Retina (tissue), 1 donor: ENCODE data around the gene RHOJ.
"Not testable (repeated sequence)": the region's sequence is repeated elsewhere in the genome, so short reads cannot be mapped to it uniquely, and the experiment has no call there.

ENCODE experiments used
- DNase-seq: peaks from one replicate; pipeline ENCODE4 v3.0.0-alpha.2; 2016

The RHOJ gene

GRCh38 chr14:63300854-63301253 is 96.6 kb downstream of the RHOJ start:
- DNase-seq, result no peak

GRCh38 chr14:63301891-63302534 is 97.8 kb downstream of the RHOJ start:
- DNase-seq, result no peak

- not testable (repeated sequence) for DNase-seq
Observed at GRCh38 chr14:63304429-63304828, 100.2 kb downstream of the RHOJ start.

- no peak for DNase-seq
Observed at GRCh38 chr14:63308723-63309317, 104.6 kb downstream of the RHOJ start.

GRCh38 chr14:63318835-63319234 is 114.6 kb downstream of the RHOJ start, which contains the start of gene GPHB5:
TSS of gene GPHB5 (minus strand) at chr14:63318935. CDS start at chr14:63317849, 1,086 bp downstream.
- DNase-seq, result no peak

GRCh38 chr14:63322472-63322871 is 118.2 kb downstream of the RHOJ start:
- no peak for DNase-seq

- DNase-seq, result no peak
Observed at GRCh38 chr14:63322897-63323573, 118.8 kb downstream of the RHOJ start.

GRCh38 chr14:63326840-63327239 is 122.6 kb downstream of the RHOJ start:
- peak; percentile 28 for DNase-seq

GRCh38 chr14:63328787-63329737 is 124.8 kb downstream of the RHOJ start:
- no peak for DNase-seq

- DNase-seq, result no peak
Observed at GRCh38 chr14:63342371-63342770, 138.1 kb downstream of the RHOJ start.
